GM18508 (cell line): ENCODE measurements around the gene HSP90AB1.

Experiments used
- ATAC-seq: cut with Tn5 transposase; IDR thresholded peaks from one replicate; pipeline ENCODE4 v1.9.1; 2021; ENCODE audit warnings: moderate number of reproducible peaks; ENCODE audit not compliant: insufficient read depth, unreplicated experiment

HSP90AB1 gene

GRCh38 chr6:44302856-44303255 is 56.0 kb downstream of the HSP90AB1 start:
- ATAC-seq = no peak
